ENCODE results near the gene FAM171A1.

- TF ChIP-seq CTCF (IDR thresholded peaks at IDR 0.05) (no peak), POLR2A (IDR thresholded peaks at IDR 0.05) (no peak)
Observed at GRCh38 chr10:15296701-15297100, 74.4 kb downstream of the FAM171A1 start.
